Measurements from ENCODE around the gene EHD3. TPM values are rescaled to one million over a fixed set of nuclear protein-coding genes. Genes with fewer than 3 reads are reported as not detected.

Gene EHD3
- total and polyA plus RNA-seq, 10 of the 15 experiments (the other 5 are each of a cell fraction or from before 2014, with no cell fraction given): 1.1 to 10.9 (median 8.2) TPM

DNA sequence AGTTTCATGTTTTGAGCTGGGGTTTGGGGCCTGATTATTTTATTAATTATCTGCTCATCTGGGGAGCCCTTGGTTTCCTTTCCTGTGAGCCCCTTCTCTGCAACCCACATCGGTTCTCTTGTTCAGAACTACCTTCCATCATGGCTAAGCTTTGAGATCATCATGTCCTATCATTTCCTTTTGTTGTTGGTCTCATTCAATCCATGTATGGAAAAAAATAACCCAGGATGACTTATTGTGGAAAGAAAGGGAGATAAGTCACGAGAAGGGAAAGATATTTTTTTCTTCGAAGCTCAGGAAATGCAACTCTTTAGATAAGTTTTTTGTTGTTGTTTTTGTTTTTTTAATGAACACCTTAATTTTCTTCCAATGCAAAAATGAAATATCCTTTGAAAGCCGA is 43.7 kb downstream of the EHD3 start:
- Histone ChIP-seq H3K27me3 (replicated peaks in 1 of 2; ENCODE audit: control insufficient read depth in 2 of 2, insufficient read depth in 2 of 2, low read length in 1 of 2) (no peaks in the 10 kb centered on the region; a peak in 1 of 4 replicates), H2AFZ (ENCODE audit: control insufficient read depth, low read depth, low read length) (no peak overlapping the region), H3K9ac (ENCODE audit: control insufficient read depth, insufficient read depth, low read length) (no peak overlapping the region), H3K9me3 (replicated peaks; ENCODE audit: control insufficient read depth, insufficient read depth, low read length) (no peaks in the 10 kb centered on the region; the same call in 2 of the 3 replicates), H3K79me2 (ENCODE audit: control insufficient read depth, insufficient read depth, low read length) (no peaks in the 10 kb centered on the region), H3K4me1 (ENCODE audit: control insufficient read depth, insufficient read depth, low read length) (no peaks in the 10 kb centered on the region), H3K36me3 (ENCODE audit: control insufficient read depth in 2 of 2, insufficient read depth in 2 of 2, low read length in 1 of 2) (no peaks in the 10 kb centered on the region), H3K4me2 (ENCODE audit: control insufficient read depth, insufficient read depth) (no peak overlapping the region), H3K27ac (ENCODE audit: control insufficient read depth, insufficient read depth) (no peak overlapping the region), H4K20me1 (ENCODE audit: control insufficient read depth, insufficient read depth) (no peaks in the 10 kb centered on the region), H3K4me3 (no peak overlapping the region)
- 33% methylated on average over 4 of the region's 4 CpGs for WGBS (ENCODE audit: insufficient coverage, insufficient replicate concordance, low lambda C conversion rate, missing lambda C conversion rate)
- FAIRE-seq: no peak
- BruUV-seq (replicated peaks): no TSS peak
- TF ChIP-seq MEF2B (IDR thresholded peaks at IDR 0.05; ENCODE audit: partially characterized antibody, poor library complexity, severe bottlenecking) (no peak), BACH1 (IDR thresholded peaks at IDR 0.05; ENCODE audit: borderline replicate concordance) (no peak), CEBPB (IDR thresholded peaks at IDR 0.05; ENCODE audit: borderline replicate concordance in 1 of 2, low read depth in 2 of 2, low read length in 2 of 2) (no peak), NFYB (IDR thresholded peaks at IDR 0.05; ENCODE audit: insufficient read depth, low read depth, low read length) (no peak), SMAD1 (IDR thresholded peaks at IDR 0.05; ENCODE audit: low read depth, partially characterized antibody) (no peak), RCOR1 (conservative IDR thresholded peaks at IDR 0.05; ENCODE audit: low read depth, low read length) (no peak)
- TF ChIP-seq, protein P1, sequence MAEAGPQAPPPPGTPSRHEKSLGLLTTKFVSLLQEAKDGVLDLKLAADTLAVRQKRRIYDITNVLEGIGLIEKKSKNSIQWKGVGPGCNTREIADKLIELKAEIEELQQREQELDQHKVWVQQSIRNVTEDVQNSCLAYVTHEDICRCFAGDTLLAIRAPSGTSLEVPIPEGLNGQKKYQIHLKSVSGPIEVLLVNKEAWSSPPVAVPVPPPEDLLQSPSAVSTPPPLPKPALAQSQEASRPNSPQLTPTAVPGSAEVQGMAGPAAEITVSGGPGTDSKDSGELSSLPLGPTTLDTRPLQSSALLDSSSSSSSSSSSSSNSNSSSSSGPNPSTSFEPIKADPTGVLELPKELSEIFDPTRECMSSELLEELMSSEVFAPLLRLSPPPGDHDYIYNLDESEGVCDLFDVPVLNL (IDR thresholded peaks at IDR 0.05; ENCODE audit: low read depth, low read length): no peak
- TF ChIP-seq, protein P2, sequence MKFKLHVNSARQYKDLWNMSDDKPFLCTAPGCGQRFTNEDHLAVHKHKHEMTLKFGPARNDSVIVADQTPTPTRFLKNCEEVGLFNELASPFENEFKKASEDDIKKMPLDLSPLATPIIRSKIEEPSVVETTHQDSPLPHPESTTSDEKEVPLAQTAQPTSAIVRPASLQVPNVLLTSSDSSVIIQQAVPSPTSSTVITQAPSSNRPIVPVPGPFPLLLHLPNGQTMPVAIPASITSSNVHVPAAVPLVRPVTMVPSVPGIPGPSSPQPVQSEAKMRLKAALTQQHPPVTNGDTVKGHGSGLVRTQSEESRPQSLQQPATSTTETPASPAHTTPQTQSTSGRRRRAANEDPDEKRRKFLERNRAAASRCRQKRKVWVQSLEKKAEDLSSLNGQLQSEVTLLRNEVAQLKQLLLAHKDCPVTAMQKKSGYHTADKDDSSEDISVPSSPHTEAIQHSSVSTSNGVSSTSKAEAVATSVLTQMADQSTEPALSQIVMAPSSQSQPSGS (IDR thresholded peaks at IDR 0.05; ENCODE audit: low read length): no peak
- TF ChIP-seq, protein P3, sequence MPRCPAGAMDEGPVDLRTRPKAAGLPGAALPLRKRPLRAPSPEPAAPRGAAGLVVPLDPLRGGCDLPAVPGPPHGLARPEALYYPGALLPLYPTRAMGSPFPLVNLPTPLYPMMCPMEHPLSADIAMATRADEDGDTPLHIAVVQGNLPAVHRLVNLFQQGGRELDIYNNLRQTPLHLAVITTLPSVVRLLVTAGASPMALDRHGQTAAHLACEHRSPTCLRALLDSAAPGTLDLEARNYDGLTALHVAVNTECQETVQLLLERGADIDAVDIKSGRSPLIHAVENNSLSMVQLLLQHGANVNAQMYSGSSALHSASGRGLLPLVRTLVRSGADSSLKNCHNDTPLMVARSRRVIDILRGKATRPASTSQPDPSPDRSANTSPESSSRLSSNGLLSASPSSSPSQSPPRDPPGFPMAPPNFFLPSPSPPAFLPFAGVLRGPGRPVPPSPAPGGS (IDR thresholded peaks at IDR 0.05; ENCODE audit: borderline replicate concordance, insufficient read depth, low read depth, low read length, poor library complexity, severe bottlenecking): no peak
- in situ Hi-C loops (cut with MboI): no loop called here
- ChIA-PET SMC1A (ENCODE audit: uncharacterized antibody, unreplicated experiment) (interaction anchor here (1.0 to 1.1 kb wide), 2 partner anchors 32 to 55 kb away, joined by 3 read pairs; no protein-coding TSS in a partner anchor), POLR2A (no interaction called here), CTCF (interaction anchor here (1.0 to 1.4 kb wide), 2 partner anchors 19 to 566 kb away, joined by 3 read pairs; no protein-coding TSS in a partner anchor), RAD21 (ENCODE audit: unreplicated experiment) (no interaction called here)
- DNase-seq (ENCODE audit: low read depth, low spot score): no peak
- no peak for ATAC-seq
- intact Hi-C loops (cut with micrococcal nuclease; ENCODE audit: unreplicated experiment): no loop called here
